EH (cell line): ENCODE measurements around the gene PEF1.

Experiments
- DNase-seq: peaks from one replicate; pipeline ENCODE4 v3.0.0-alpha.2; 2015; ENCODE audit warnings: low read depth

The PEF1 gene

GRCh38 chr1:31653717-31654473 lies 9.2 kb upstream of the PEF1 start:
- no peak for DNase-seq

DNA sequence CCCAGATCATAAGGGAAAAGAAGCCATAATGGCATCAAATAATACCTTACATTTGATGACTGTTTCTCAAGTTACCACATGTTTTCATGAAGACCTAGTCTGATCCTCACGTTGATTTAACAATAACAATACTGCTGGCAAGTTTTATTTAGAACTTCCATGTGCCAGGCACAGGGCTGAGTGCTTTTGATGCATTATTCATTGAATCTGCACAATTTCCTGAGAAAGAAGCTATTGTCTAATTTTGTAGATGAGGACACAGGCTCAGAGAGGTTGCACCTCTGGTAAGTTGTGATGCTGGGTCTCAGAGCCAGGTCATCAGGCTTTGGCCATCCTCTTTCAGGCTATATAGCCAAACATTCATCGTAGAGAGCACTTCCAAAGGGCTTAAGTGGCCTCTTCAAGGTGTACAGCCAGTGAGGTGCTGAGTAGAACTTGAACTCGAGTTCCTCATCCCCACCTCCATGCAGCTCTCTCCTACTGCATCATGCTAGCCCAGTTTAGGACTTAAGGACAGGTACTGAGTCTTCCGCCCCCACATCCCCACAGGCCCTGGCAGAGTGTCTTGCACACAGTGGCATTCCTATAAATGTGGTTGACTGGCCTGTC lies 8.3 kb upstream of the PEF1 start:
- DNase-seq, result no peak

GRCh38 chr1:31651766-31652165 lies 7.1 kb upstream of the PEF1 start:
- no peak for DNase-seq

DNA sequence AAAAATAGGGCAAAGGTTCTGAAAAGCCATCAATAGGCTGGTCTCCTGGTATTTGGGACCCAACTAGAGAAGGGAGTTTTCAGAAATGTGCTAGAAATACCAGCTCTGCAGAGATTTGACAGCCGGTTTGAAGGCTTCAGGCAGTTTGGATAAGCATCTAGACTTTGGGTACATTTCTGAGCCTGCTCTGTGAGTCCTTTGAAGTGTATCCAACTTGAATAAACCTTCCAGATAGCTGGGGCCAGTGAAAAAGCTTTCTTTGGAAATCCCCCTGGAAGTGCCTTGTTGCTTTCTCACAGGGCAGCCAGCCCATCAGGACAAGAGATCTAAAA lies 6.4 kb upstream of the PEF1 start:
- peak; percentile 17 for DNase-seq

DNA sequence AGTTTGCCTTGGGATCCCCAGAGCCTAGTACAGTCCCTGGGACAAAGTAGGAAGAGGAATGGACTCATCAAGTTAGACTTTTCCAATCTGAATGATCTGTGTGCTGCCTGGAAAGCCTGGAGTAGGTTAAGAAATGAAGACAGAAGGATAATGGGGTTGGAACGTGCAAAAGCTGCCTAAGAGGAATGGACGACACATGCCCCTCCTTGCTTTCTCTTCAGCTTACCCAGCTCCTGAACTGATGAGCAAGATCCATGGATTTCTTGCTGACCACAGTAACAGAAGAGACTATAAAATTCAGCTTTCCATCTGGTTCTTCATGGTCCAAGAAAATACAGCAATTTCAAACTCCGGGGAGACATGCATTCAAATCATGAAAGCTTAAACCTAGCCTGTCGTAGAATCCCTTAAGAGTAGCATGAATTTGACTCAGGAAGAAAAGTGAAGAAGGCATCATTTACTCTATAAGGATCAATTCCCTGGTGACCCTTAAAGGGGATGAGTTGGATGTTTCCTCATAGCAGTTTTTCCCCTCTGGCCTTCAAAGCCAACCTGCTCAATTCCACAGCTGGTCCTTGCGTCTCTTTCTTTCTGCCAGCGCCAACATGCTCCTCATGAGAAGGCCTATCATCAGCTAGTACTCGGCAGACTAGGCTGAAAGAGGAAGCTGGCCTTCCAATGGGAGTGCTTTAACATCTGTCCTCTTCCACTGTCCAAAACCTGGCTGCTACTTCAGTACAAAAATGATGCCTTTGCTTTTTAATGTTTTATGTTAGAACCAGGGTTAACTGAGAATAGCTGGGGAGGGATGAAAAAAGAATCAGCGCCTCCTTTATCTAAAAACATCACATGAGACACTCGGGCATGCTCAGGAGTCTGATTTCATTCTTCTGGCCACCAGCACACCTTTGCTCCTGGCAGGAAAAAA lies 5.7 kb upstream of the PEF1 start:
- peak; percentile 34 for DNase-seq

- DNase-seq, result peak; percentile 57
Observed at GRCh38 chr1:31648641-31649357, 4.1 kb upstream of the PEF1 start.

DNA sequence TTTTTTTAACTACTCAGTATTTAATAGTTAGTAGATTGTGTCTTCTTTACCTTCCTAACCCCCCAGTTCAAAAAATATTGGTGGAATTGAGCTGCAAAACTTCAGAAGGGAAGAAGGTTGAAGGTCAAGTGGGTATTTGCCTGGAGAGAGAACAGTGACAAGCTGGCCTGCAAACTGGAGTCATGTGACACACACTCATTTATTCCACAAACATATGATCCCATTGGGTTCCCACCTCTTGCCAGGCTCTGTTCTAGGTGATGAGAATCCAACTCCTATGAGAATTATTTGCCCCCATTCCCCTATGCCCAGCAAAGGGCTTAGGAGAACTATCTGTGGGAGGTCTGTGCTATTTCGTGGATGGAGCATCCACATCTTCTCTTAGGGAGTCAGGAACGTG lies 3.5 kb upstream of the PEF1 start:
- no peak for DNase-seq

GRCh38 chr1:31647106-31647505 lies 2.4 kb upstream of the PEF1 start:
- DNase-seq, result peak; percentile 96

DNA sequence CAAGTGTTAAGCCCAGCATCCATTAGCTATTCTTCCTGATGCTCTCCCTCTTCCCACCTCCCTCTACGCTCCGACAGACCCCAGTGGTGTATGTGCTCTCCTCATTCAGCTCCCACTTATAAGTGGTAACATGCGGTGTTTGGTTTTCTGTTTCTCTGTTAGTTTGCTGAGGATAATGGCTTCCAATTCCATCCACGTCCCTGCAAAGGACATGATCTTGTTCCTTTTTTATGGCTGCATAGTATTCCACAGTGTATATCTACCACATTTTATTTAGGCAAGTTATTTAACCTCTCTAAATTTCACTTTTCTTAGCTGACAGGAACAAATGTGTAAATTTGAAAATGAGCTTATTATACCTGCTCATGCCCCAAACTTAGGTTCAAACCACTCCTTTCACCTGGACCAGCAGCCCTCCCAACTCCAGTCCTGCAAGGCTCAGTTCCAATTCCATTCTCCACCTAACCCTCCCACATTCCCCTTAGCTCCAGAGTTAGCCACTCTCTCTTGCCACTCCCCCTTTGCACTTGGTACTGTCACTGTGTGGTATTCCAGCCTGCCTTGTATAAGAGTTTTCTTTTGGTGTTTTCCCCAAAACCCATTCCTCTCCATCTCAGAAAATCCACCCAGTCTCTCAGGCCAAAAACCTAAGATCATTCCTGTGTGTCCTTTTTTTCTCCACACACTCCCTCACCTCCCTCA lies 1.7 kb upstream of the PEF1 start:
- DNase-seq, result no peak

DNA sequence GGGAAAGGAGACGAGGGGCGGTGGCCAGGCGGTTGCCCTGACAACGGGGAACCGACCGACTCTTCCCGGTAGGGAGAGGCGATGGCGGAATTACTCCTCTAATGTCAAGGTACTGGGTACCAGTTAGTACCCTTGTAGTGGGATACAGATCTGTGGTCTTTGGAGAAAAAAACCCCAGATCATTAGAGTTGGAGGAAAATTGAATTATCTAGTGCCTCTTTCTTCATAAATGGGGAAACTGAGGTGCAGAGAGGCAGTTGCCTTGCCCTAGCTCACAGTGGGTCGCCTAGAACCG lies 545 bp upstream of the PEF1 start:
- DNase-seq, result no peak

GRCh38 chr1:31643976-31644559 lies 608 bp downstream of the PEF1 start:
- no peak for DNase-seq

DNA sequence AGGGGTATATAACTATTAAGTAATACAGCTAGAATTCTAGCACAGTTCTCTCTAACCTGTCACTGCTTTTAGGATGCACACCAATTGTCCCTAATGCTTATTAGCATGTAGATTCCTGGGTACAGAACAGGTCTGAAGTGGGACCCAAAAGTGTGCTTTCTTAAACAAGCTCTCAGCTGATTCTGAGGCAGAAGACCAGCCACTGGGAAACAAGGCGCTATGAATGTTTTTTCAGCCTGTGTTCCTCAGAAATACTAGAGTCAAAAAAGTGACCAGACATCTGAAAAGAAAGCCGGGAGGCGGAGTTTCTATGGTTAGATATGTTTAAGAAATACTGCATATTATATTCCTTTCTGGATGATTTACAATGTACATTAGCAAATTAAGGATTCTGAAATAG lies 1.8 kb downstream of the PEF1 start:
- DNase-seq, result no peak

- DNase-seq, result no peak
Observed at GRCh38 chr1:31642366-31642765, 2.3 kb downstream of the PEF1 start.

- no peak for DNase-seq
Observed at GRCh38 chr1:31640964-31641363, 3.7 kb downstream of the PEF1 start.

DNA sequence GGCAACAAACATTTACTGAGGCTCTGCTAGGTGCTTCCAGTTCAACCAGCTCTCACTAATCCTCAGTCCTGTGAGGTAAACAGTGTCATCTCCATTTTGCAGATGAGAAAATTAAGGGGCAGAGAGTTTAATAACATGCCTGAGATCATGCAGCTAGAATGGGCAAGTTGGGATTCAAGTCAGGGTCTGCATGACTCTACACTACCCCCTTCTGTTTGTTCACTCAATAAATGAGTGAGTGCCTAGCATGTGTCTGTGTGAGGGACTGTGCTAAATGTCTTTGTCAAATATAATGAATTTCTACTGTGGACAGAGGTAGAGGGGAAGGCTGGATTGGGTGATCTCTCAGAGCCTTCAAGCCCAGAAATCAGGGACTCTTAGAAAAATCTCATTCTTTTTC lies 4.5 kb downstream of the PEF1 start:
- no peak for DNase-seq

- DNase-seq, result peak; percentile 79
Observed at GRCh38 chr1:31639543-31639942, 5.1 kb downstream of the PEF1 start.

- no peak for DNase-seq
Observed at GRCh38 chr1:31637915-31638673, 6.6 kb downstream of the PEF1 start.

GRCh38 chr1:31633117-31633516 lies 11.6 kb downstream of the PEF1 start:
- peak; percentile 36 for DNase-seq

DNA sequence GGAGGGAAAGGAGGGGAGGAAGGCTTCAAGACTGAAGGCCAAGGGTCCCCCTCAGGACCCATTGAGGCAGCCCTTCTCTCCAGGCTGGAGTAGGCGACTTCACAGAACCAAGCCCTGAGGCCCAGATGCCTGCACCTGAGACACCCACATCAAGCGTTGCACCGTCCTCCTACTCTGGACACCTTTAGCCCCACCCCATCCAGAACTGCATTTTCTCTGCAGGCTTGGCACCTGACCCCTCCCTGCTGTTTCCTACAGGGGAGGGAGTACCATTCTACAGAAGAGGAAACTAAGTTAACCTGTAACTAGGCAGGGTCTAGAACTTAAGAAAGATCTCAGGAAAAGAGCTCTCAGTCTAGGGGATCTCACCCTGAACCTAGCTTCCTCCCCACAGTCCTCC lies 12.0 kb downstream of the PEF1 start:
- DNase-seq, result no peak

- DNase-seq, result peak; percentile 58
Observed at GRCh38 chr1:31628931-31629556, 15.6 kb downstream of the PEF1 start.
